Globus pallidus (tissue), 1 donor: ENCODE measurements around the gene CEP89.
"Not testable (repeated sequence)": the region's sequence is repeated elsewhere in the genome, so short reads cannot be mapped to it uniquely, and the experiment has no call there.

Experiments
- DNase-seq: peaks from one replicate; pipeline ENCODE4 v3.0.0-alpha.2; 2015; ENCODE audit warnings: low spot score

CEP89 gene

DNA sequence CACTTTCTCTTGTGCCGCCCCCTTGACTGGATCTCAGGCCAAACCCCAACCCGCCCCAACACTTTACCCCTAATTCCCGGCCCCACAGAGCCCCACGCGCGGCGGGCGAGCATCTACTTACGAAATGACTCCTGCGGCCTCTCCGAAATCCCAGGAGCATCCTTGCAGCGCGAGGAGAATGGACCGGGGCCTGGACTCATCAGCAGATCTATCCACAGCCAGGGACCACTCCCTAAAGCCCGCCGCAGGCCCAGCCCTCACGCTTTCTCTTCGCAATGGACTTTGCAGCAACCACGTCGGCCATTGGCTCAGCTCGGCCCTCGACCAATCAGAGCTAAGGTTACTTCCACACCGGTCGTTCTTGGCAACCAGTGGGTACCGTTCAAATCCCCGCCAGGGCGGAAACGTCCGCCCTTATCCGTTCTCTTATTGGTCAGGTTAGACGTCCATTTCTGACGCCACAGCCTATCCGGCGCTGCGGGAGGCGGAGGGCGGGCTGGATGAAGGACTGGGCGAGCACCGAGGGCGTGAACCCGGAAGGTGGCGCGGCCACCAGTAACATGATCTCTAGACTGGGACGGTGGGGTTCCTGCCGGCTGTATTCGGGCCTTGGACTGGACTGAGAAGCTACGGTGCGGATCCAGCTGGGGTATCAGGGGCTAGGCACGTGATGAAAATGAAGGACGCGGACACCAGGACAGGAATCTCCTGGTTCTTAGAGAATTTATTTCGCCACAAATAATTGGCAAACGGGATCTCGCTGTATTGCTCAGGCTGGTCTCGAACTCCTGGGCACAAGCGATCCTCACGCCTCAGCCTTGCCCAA is at the start of gene CEP89, which contains the start of gene FAAP24:
TSS of gene CEP89 (minus strand) at position 244 of the 826 bp plus-strand sequence. CDS start at position 160, 84 bp downstream.
TSS of gene FAAP24 (plus strand) at position 528 of the 826 bp plus-strand sequence. CDS start 955 bp downstream, outside the sequence.
- DNase-seq = peak; percentile 98

DNA sequence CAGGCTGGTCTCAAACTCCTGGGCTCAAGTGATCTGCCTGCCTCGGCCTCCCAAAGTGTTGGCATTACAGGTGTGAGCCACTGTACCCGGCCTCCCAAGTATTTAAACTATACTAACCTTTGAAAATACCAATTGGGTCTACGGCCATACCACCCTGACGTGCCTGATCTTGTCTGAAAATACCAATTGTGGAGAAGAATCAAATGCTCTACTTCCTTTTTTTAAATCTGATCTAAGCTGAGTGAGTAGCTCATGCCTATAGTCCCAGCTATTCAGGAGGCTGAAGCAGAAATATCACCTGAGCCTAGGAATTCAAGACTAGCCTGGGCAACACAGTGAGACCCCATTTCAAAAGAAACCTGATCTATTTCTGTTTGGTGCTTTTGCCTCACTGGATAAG is 39.1 kb upstream of the CEP89 start:
- not testable (repeated sequence) for DNase-seq

DNA sequence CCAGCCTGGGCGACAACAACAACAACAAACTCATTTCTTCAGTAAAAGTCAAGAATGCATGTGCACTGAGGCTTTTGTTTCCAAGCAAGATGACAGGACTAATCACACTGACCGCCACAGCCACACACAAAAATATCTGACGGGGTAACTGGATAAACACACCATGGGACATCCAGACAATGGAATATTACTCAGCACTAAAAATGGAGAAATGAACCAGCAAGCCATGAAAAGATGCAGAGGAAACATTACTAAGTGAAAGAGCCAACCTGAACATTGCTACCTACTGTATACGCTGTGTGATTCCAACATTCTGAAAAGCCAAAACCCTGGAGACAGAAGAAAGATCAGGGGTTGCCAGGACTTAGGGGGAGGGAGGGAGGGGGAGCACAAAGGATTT is 37.0 kb upstream of the CEP89 start:
- no peak for DNase-seq

DNA sequence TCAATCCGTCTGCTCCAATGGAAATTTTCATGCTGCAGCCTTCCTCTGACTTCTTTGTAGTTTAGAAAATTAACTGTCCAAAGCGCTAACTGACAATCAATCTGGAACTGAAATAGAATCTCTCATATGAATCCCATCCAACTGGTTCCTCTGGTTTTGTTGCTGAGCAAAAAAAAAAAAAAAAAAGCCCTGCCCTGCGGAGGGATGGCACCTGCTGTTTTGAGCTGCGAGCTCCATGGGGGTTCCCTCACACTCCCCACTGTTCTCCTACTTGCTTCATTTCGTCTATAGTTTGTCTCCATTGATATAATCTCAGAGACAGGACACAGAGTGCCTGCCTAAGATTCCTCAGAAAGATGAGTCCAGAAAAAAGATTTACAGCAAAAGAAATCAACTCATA is 33.7 kb upstream of the CEP89 start:
- no peak for DNase-seq

DNA sequence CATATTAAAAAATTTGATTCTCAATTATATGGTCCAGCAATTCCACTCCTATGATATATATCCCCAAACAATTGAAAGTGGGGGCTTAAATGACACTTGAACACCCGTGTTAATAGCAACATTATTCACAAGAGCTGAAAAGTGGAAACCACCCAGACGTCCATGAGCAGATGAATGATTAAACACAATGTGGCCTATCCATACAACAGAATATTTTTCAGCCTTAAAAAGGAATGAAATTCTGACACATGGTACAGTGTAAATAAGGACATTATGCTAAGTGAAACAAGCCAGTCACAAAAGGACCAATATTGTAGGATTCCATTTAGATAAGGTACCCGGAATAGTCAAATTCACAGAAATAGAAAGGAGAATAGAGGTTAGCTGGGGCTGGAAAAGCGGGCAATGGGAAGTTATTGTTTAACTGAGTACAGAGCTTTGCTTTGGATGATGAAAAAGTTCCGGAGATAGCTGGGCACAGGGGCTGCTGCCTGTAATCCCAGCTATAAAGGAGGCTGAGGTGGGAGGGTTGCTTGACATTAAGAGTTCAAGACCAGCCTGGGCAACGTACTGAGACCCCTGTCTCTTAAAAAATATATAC is 31.8 kb upstream of the CEP89 start:
- DNase-seq = not testable (repeated sequence)

DNA sequence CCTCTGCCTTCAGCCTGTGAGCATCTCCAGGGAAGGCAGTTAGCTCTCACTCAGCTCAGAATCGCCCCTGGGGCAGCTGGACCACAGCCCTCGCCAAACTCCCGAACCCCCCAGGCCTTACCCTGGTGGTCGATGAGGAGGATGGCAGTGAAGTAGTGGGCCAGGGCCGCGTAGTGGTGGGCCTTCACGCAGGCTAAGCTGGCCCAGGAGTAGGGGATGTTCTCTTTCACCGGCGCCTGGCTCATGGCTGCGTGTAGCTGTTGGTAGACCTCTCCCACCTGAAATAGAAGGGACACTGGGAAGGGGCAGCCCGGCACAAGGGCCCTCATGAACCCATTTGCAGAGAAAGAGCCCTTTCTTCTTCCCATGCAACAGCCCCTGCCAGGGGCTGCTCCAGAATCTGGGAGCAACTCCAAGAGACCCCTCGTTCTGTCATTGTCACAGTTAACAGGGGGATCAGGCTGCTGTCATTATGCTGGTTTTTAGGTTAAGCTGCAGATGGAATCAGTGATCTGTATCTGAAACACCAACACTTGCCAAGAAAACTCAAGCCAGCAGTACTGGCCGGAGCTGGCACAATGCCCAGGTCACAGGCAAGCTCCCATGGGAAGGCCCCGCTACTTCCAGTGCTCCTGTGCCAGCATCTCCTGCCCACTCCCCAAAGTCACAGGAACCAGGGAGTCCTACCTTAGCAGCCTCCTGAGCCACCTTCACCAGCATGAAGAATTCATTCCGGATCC is 30.5 kb upstream of the CEP89 start:
- DNase-seq = peak; percentile 5

DNA sequence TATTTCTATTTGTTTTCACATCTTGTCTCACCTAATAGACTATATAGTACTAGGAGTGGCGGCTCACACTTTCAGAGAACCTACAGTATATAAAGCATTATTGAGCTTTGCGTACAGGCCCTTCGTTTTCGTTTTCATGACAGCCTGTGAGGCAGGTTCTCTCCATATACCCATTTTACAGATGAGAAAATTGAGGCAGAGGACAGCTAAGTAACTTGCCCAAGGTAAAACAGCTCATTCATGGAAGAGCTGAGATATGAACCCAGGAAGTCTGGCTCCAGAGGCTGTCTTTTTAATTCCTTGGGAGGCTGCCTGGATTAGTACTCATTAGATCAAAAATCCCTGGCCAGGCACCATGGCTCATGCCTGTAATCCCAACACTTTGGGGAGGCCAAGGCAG is 29.2 kb upstream of the CEP89 start:
- no peak for DNase-seq

DNA sequence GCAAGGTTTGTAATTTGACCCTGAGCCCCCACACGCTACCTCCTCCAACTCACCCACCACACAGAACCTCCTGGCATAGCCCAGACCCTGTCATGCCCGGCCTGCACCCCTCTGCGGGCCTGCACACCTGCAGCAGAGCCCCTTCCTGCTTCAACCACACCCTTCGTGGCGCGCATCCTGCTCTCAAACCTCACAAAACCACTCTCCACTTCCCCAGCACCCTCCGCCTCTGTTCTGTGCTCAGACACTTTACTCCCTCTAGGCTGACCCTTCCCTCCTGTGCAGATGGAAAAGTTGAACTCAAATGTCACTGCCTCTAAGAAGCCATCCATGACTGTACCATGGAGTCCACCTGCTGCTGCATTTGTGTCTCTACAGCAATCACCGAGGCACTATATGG is 28.8 kb upstream of the CEP89 start:
- no peak for DNase-seq

DNA sequence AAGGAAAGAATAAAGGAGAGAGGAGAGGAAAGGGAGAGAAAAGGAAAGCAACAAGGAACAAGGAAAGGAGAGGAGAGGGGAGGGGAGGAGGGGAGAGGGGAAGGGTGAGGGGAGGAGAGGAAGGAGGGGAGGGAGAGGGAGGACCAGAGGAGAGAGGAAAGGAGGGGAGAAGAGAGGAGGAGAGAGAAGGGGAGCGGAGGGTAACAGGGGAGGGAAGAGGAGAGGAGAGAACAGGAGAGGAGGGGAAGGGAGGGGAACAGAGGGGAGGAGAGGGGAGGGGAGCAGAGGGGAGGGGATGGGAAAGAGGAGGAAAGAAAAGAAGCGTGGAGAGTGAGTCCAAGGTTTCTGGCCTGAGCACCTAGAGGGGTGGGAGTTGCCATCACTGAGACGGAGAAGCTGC is 27.0 kb upstream of the CEP89 start:
- no peak for DNase-seq

DNA sequence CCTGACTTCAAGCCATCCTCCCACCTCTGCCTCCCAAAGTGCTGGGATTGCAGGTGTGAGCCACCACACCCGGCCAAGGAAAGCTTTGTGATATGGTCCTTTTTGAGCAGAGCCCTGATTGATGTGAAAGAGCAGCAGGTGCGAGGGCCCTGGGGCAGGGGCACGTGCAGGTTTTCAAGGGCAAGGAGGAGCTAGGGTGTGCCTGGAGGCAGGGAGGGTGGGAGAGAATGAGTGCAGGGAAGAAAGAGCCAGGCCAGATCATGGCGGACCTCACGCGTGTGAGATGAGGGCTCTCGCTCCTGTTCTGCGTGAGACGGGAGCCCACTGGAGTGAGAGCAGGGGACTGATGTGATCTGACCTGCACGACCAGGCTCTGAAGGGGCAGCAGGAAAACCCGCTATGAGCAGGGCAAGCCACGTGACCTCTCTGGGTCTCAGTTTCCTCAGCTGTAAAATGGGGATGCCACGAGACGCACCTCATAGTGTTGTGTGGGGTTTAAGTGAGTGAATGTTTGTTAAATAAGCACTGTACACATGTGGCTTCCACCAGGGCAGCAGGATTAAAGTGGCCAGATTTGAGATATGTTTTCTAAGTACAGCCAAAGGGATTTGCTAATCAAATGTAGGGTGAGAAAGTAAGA is 26.1 kb upstream of the CEP89 start:
- no peak for DNase-seq

DNA sequence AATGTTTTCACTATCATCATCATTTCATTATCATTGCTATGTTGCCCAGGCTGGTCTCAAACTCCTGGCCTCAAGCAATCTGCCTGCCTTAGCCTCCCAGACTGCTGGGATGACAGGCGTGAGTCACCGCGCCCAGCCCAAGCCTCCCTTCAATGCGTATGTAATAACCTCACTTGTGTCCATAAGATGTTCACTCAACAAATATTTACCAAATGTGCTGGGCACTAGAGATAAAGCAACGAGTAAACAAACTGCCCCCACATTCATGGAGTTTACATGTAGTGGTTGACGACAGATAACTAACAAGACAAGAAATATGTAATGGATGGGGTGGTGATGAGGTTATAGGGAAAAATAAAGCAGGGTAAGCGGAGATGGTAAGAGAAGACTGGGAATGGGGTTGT is 25.3 kb upstream of the CEP89 start:
- DNase-seq = not testable (repeated sequence)

DNA sequence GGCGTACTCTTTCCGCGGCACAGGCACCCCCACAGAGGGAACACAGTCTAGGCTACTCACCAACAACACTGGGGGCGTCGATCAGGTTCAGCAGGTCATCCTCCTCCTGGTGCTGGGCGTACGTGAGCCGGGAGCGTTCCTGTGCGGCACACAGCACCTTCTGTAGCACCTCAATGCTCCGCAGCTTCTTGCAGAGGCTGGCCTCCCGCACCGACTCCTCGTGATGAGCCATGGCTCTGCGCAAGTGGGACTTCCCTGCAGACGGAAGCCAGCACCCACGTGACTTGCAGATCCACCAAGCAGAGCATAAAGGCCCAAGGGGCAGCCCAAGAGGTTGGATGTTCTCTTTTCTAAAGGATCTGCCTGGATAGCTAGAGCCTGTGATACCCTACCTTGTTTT is 24.2 kb upstream of the CEP89 start:
- DNase-seq = not testable (repeated sequence)

DNA sequence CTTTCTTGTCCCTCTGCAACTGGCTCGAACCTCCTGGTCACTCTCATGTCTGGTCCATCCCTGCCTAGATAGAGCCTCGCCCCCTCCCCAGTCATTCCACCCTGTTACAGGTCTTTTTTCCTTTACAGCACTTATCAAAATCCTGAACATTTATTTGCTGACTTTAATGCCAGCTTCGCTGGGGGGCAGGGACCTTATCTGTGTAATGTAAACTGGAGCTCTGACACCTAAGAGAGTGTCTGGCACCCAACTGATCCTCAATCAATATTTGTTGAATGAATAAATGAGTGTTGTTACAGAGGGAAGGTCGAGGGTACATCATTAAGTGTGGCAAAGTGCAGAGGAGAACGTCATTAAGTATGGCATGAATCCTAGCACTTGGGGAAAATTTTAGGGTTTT is 17.0 kb upstream of the CEP89 start:
- DNase-seq = no peak

DNA sequence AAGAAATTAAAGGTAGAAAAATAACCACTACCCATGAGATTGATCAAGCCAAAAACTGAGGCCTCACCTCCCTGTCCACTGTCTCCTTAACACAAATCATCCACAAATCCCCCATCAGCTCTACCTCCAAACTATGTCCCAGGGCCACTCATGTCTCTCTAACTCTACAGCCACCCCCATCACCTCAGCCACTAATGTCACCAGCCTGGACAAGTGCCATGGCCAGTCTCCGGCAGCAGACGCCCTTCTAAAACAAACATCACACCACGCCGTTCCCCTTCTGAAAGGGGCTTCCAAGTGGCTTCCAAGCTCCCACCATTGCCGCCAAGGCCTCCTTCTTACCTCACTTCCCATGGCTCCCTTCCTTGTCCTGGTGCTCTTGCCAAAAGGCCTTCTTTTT is 16.5 kb upstream of the CEP89 start:
- not testable (repeated sequence) for DNase-seq

DNA sequence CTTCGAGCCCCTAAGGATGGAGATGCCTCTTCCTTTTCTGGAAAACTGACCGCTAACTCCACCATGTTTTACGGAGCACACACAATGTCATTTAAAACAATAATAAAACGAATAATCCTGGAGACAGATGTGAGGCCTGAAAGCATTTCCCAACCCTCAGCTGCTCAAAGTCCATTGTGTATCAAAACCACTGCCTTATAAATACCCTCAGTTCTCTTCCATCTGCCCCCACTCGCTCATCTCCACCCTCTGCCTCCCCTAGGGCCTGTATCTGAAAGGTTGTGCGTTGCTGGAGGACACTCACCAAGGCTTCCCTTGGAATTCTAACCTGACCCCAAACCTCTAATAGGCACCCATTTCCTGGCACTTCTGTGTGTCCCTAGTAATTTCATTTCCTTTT is 10.7 kb upstream of the CEP89 start:
- DNase-seq = not testable (repeated sequence)

DNA sequence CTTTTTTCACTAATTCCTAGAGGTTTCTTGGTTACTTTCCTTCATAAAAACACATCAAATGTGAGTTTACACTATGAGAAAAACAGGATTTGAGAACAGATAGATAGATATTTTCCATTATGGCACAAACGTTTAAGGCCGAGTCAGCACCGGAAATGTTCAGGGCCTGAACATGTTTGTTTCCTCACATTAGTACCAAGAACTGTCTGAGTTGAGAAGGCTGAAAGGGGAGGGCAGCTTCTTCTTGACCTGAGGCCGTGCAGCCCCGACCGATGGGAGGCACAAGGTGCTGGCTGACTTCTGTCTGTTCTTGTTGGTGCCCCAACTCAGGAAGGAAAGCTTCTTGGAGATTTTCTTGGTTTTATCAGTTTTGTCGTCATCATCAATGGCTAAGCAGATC is 8.0 kb upstream of the CEP89 start:
- not testable (repeated sequence) for DNase-seq

DNA sequence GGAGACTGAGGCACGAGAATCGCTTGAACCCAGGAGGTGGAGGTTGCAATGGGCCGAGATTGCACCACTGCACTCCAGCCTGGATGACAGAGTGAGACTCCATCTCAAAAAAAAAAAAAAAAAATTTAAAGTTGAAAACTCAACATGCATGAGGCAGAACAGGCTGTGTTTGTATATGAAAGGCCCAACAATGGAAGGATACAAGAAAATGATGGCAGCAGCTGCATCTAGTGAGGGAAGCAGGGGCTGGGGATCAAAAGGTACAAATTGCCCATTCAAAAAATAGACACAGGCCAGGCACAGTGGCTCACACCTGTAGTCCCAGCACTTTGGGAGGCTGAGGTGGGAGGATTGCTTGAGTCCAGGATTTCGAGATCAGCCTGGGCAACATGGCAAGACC is 6.1 kb upstream of the CEP89 start:
- not testable (repeated sequence) for DNase-seq

DNA sequence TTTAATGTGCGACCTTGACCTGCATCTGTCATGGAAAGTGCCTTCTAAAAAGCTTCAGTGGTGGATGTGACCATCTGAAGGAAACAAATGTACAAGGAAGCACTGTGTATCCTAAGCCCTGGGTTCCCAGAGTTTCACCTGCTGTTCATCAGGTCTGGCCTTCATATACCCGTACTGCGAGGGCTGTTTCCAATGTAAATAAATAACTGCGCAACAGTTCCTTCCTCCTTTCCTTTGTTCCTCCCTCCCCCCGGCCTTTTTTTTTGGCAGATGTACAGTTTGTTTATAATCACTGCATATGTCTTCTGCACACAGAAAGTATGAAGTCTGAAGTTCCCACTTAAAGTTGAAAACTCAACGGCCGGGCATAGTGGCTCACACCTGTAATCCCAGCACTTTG is 5.5 kb upstream of the CEP89 start:
- DNase-seq = no peak

DNA sequence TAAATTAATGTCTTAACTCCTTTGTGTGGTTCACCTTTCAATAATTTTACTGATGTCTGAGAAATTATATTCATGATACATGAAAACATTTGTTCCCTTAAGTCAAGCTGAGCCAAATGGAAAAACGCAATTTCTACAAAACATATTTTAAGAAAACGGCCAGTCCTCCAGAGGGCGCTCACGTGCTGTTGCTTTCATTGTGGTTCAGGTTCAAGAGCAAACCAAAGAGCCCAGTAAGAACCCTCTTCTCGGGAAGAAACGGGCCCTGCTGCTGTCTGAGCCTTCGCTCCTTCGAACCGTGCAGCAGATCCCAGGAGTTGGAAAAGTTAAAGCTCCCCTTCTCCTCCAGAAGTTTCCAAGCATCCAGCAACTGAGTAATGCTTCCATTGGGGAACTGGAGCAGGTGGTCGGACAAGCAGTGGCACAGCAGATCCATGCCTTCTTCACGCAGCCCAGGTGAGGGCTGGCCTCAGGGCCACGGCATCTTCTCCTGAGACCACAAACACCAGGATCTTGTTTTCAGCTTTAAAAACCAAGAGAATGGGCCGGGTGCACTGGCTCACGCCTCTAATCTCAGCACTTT is 4.6 kb upstream of the CEP89 start:
- DNase-seq = peak; percentile 61

DNA sequence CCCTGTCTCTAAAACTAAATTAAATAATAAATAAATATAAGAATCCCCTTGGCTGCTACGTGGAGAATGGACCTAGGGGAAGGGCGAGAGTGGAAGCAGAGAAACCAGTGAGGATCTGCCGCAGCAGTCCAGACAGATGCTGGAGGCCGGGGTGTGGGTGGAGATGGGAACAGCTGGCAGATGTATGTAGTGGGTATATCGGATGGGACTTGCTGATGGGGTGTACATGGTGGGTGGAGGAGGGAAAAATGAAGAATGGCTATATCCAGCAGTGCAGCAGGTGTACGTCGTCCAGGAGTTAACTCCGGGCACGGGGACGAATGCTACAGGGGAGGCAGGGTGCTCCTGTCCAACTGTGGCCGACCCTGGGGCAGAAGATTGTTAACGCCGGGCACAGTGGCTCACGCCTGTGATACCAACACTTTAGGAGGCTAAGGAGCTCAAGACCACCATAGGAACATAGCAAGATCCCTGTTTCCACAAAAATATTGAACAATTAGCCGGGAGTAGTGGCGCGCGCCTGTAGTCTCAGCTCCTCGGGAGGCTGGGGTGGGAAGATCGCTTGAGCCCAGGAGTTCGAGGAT is 654 bp downstream of the CEP89 start:
- no peak for DNase-seq

DNA sequence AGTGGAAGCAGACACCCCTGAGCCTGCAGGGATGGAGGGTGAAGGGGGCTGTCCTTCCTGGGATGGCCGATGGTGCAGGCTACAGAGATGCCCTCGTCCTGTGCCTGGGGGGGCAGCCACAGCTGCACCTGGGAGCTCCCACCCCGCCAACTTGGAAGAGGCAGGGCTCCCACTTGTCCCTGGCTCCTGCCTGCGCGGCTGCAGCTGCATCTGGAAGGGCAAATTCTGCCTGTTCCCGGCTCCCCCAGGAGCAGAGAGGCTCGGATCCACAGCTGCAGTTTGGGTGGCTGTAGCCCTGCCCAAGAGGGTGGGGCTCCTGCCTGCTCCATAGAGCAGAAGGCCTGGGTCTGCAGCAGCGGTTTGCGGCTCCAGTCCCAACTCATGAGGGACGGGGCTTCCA is 2.2 kb downstream of the CEP89 start:
- DNase-seq = no peak

DNA sequence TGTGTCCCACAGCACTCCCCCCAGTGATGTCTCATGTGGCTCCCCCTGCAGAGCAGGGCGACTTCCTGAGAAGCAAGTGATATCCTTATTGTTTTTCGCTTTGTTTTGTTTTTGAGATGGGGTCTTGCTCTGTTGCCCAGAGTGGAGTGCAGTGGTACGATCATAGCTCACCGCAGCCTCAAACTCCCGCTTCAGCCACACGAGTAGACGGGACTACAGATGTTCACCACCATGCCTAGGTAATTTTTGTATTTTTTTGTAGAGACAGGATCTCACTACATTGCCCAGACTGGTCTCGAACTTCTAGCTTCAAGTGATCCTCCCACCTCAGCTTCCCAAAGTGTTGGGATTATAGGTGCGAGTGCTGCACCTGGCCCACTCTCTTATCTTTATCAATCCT is 5.0 kb downstream of the CEP89 start:
- no peak for DNase-seq
